ENCODE measurements around the gene FEM1C. TPM values are rescaled to one million over a fixed set of nuclear protein-coding genes. Genes with fewer than 3 reads are reported as not detected.
"Not testable (repeated sequence)": the region's sequence is repeated elsewhere in the genome, so short reads cannot be mapped to it uniquely, and the experiment has no call there.

Gene FEM1C
- total and polyA plus RNA-seq, 5 experiments from 2014 or later: 1.8 to 16.4 (median 2.9) TPM

DNA sequence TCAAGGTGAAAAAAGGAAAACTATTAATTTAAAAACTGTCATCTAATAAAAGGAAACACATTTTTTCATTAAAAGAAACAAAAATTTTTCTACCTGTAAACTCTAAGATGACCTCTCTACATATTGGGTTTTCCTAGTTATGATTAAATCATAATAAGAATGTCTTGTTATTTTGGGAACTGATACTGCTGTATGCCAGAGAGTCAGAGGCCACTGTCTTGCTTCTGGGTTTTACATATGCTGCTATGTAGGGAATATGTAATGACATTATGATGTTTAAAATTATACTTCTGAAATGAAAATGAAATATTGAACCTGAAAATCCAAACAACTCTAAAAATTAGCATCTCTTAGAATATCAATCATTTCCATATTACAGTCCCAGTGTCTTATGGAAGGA is 63.7 kb downstream of the FEM1C start:
- Mint-ChIP-seq H3K36me3 (no peaks in the 10 kb centered on the region), H3K27ac (no peak overlapping the region), H3K27me3 (peaks cover 12 to 43% (median 24%) of the 10 kb centered on the region in 5 donors), H3K4me3 (no peak overlapping the region), H3K4me1 (no peaks in the 10 kb centered on the region), H3K9me3 (no peaks in the 10 kb centered on the region)
- POLR2A ChIA-PET: no interaction called here
- DNase-seq (no peak), ATAC-seq (no peak)

DNA sequence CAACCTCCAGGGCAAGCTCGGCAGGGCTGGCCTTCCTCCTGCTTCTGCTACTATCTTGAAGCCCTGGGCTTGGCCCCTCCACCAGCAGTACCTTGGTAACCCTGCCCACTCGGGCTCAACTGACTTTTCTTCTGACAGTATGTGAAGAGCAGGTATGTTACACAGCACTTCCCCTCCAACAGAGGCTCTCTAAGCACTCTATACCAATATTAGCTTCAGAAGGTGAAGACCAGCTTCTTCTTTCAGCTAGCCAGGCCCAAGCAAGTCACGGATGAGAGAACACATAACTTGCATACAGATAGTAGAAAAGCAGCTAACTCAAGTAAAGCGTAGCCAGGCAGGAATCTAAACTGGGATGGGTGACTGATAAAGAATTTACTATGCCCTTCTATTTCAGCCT is 64.3 kb downstream of the FEM1C start:
- Mint-ChIP-seq H3K4me3 (no peak overlapping the region), H3K9me3 (no peaks in the 10 kb centered on the region), H3K27me3 (peaks cover 12 to 46% (median 26%) of the 10 kb centered on the region in 5 donors), H3K4me1 (no peaks in the 10 kb centered on the region), H3K27ac (no peak overlapping the region), H3K36me3 (no peaks in the 10 kb centered on the region)
- ATAC-seq (no peak), DNase-seq (no peak)
- POLR2A ChIA-PET: no interaction called here

DNA sequence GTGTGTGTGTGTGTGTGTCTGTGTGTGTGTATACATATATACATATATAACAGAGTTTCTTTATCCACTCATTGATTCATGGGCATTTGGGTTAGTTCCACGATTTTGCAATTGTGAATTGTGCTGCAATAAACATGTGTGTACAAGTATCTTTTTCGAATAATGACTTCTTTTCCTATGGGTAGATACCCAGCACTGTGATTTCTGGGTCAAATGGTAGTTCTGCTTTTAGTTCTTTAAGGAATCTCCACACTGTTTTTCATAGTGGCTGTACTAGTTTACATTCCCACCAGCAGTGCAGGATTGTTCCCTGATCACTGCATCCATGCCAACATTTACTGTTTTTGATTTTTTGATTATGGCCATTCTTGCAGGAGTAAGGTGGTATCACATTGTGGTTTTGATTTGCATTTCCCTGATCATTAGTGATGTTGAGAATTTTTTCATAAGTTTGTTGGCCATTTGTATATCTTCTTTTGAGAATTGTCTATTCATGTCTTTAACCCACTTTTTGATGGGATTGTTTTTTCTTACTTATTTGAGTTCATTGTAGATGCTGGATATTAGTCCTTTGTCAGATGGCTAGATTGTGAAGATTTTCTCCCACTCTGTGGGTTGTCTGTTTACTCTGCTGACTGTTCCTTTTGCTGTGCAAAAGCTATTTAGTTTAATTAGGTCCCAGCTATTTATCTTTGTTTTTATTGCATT is 65.3 kb downstream of the FEM1C start:
- H3K36me3 Mint-ChIP-seq, ATAC-seq, H3K27ac Mint-ChIP-seq, H3K9me3 Mint-ChIP-seq, H3K4me1 Mint-ChIP-seq, H3K4me3 Mint-ChIP-seq, POLR2A ChIA-PET, DNase-seq: not testable (repeated sequence)
- peaks cover 12 to 43% (median 27%) of the 10 kb centered on the region in 5 donors for H3K27me3 Mint-ChIP-seq

DNA sequence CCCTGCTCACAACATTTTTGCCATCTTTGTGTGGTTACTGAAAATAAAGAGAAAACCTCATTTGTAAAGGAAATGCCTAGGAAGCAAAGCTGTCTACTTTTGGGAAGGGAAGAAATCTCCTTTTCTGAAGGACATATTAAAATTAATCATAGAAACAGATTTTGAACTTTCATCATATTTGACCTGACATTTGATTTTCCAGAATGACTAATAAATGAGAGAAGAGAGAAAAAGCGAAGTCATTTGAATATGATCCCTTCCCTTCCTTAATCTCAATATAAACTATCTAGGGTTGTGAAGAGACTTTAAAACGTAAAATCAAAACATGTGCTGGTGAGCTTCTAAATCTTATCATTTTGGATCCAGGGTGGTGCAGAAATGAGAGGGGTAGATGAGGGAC is 66.3 kb downstream of the FEM1C start:
- DNase-seq (no peak), ATAC-seq (no peak)
- no peaks in the 10 kb centered on the region for H3K9me3 Mint-ChIP-seq
- H3K27me3 Mint-ChIP-seq: peaks cover 12 to 43% (median 28%) of the 10 kb centered on the region in 5 donors
- H3K36me3 Mint-ChIP-seq: no peaks in the 10 kb centered on the region
- H3K27ac Mint-ChIP-seq: no peak overlapping the region
- H3K4me1 Mint-ChIP-seq: no peaks in the 10 kb centered on the region
- H3K4me3 Mint-ChIP-seq: no peak overlapping the region
- POLR2A ChIA-PET: no interaction called here

- Mint-ChIP-seq H3K27ac (no peak overlapping the region), H3K9me3 (no peaks in the 10 kb centered on the region), H3K4me1 (no peaks in the 10 kb centered on the region), H3K36me3 (no peaks in the 10 kb centered on the region), H3K4me3 (no peak overlapping the region), H3K27me3 (peaks cover 12 to 43% (median 28%) of the 10 kb centered on the region in 5 donors)
- no peak for DNase-seq
- ATAC-seq: no peak
- POLR2A ChIA-PET: no interaction called here
Measured at GRCh38 chr5:115477581-115477980, 67.0 kb downstream of the FEM1C start.

DNA sequence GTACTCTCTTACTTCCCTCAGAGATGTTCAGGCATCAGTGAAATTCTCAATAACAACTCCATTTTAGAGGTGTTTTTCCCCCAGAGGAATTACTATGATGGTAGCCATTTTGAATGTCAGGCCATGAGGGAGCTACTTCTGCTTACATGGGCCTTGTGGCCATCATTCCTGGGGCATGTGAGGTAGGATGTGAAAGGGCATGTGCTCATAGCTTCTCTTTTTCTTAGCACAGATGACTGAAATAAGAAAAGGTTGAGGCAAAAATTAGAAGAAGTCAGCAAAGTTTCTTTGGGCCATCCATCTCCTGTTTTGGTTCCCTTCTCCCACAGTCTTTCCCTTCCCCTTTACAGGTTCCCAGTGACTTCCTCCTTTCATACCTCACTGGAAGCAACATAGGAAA is 68.8 kb downstream of the FEM1C start:
- POLR2A ChIA-PET: no interaction called here
- no peak overlapping the region for H3K27ac Mint-ChIP-seq
- DNase-seq (no peak), ATAC-seq (no peak)
- H3K4me1 Mint-ChIP-seq: no peaks in the 10 kb centered on the region
- H3K36me3 Mint-ChIP-seq: no peaks in the 10 kb centered on the region
- H3K4me3 Mint-ChIP-seq: no peak overlapping the region
- H3K27me3 Mint-ChIP-seq: peaks cover 10 to 40% (median 28%) of the 10 kb centered on the region in 5 donors
- no peaks in the 10 kb centered on the region for H3K9me3 Mint-ChIP-seq

DNA sequence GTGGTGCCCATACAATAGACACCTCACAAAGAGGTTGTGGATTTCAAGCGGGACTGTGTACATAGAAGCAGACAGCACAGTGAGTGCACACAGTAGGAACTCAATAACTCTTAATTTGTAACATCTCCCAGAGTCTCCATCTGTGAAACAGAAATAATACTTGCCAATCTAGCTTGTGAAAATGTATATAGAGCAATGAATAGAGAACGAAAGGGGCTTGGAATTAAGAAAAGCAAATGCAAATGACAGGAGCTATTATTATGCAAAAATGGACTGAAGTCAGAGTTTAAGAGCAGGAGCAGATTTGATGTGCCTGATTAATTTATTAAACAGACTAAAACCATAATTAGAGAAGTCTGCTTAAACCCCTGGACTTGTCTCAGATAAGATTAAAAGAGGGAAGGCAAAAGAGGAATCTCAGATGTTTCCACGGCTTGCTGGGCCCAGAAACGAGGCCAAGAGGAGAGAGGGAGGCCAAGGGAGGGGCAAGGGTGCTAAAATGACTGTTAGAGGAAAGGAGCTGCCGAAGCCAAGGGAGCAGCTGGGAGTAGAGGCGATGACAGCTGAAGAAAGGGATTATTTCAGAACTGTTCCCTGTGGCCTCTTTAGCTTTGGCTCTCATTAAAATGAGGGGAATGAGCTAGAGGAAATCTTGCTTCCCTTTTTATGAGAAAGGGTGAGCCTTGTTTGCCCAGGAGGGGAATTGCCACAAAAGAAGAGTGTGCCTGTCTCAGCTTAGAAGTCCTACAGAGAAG is 72.1 kb downstream of the FEM1C start:
- no peak for DNase-seq
- no peak overlapping the region for H3K4me3 Mint-ChIP-seq
- no peak for ATAC-seq
- no peaks in the 10 kb centered on the region for H3K4me1 Mint-ChIP-seq
- H3K9me3 Mint-ChIP-seq: no peaks in the 10 kb centered on the region
- peaks cover 1 to 21% (median 18%) of the 10 kb centered on the region in 5 donors for H3K27me3 Mint-ChIP-seq
- H3K27ac Mint-ChIP-seq: no peak overlapping the region
- POLR2A ChIA-PET: no interaction called here
- no peaks in the 10 kb centered on the region for H3K36me3 Mint-ChIP-seq

DNA sequence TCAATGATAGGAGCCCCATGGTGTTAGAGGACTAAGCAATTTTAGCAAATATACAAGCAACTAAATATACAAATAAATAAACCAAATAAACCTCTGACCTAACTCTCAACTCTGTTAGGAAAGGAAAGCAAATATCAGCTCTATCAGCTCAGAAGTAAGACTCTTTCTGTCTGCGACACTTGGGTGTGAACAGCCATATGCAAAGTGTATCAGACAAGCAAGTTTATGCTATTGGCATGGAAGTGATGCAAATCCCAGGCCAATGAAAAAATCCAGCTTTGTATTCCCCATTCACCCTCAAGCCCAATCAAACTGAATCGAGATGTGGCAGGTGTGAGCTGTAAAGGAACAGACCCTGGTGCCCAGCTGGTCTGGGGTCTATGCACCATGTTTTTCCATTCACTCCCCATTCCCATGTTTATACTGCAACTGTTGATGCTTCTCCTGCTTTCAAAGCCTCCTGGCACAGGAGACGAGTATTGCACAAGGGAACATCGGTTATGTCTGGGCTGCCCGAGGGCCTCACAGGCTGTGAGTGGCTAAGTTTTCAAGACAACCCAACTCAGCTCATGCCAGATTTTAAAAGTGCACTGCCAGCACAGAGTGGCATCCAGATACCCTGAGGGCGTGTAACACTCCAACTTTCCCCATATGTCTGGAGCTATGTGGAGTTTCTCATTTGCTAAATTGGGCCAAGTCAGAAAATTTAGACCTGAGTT is 73.1 kb downstream of the FEM1C start:
- Mint-ChIP-seq H3K27ac (no peak overlapping the region), H3K4me3 (no peak overlapping the region), H3K27me3 (peaks cover 1 to 11% (median 9%) of the 10 kb centered on the region in 5 donors), H3K4me1 (no peaks in the 10 kb centered on the region), H3K9me3 (no peaks in the 10 kb centered on the region), H3K36me3 (no peaks in the 10 kb centered on the region)
- no peak for ATAC-seq
- no peak for DNase-seq
- POLR2A ChIA-PET: no interaction called here

- Mint-ChIP-seq H3K36me3 (no peaks in the 10 kb centered on the region), H3K4me3 (no peak overlapping the region), H3K27ac (no peak overlapping the region), H3K27me3 (peaks cover 1 to 8% (median 5%) of the 10 kb centered on the region in 5 donors), H3K9me3 (no peaks in the 10 kb centered on the region), H3K4me1 (no peaks in the 10 kb centered on the region)
- DNase-seq (no peak), ATAC-seq (no peak)
- POLR2A ChIA-PET: no interaction called here
Measured at GRCh38 chr5:115470921-115471320, 73.7 kb downstream of the FEM1C start.

Other genes with a start within 250 kb of the FEM1C start
- gene CCDC112, start 248.1 kb downstream of the FEM1C start, total RNA-seq: 1 to 10 TPM; 6.5 to 7.5 TPM
- 1 to 10 TPM; 2.8 to 4.5 (median 4.3) TPM for gene CCDC112, start 248.1 kb downstream of the FEM1C start, polyA plus RNA-seq
- gene TICAM2, start 57.7 kb upstream of the FEM1C start, total RNA-seq: 1 to 10 TPM in 1 of 2 experiments, not detected in 1; 1.5 TPM
- not detected for gene TICAM2, start 57.7 kb upstream of the FEM1C start, polyA plus RNA-seq
- 10 to 100 TPM; 41.0 to 48.9 TPM for gene TMED7, start 81.3 kb upstream of the FEM1C start, total RNA-seq
- gene TMED7, start 81.3 kb upstream of the FEM1C start, polyA plus RNA-seq: 10 to 100 TPM; 30.3 to 43.2 (median 37.2) TPM

Data from naive thymus-derived CD8-positive, alpha-beta T cell (primary cell).